ENCODE results near the gene FARP1.

FARP1 gene

DNA sequence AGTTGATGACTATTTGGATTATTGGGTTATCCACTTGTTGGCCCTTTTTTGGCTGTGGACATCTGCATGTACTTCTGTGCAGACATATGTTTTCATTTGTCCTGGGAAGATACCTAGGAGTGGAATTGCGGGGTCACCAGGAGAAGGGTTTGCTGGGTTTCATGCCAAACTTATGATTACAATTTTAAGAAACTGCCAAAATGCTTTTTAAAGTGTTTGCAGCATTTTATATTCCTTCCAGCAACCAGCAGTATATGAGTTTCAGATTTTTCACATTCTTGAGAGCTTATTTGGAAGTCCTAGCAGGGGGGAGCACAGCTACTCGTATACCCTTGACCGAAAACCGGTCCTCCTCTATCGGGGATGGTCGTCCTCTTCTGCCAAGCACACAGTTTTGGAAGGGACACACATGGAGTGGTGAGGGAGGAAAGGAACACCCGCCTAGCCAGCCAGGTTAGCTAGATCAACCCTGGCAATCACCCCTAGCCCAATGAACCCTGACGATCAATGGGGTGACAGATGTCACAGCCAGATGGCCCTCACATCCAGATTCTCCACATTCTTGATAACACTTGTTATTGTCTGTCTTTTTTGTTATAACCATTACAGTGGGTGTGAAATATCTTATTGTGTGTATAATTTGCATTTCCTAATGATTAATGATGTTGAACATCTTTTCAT lies 60.9 kb downstream of the FARP1 start:
- DNase-seq, result no peak

DNA sequence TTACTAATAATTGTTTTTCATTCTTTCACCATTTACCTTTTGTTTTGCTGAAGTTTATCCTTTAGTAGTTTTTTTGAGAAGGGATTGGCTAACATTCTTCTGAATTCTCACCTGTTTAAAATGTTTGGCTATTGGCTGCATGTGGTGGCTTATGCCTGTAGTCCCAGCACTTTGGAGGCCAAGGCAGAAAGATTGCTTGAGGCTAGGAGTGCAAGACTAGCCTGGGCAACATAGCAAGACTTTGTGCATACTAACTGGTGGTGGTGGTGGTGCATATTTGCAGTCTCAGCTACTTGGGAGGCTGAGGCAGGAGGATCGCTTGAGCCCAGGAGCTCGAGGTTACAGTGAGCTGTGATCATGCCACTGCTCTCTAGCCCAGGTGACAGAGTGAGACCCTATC lies 61.7 kb downstream of the FARP1 start:
- no peak for DNase-seq

DNA sequence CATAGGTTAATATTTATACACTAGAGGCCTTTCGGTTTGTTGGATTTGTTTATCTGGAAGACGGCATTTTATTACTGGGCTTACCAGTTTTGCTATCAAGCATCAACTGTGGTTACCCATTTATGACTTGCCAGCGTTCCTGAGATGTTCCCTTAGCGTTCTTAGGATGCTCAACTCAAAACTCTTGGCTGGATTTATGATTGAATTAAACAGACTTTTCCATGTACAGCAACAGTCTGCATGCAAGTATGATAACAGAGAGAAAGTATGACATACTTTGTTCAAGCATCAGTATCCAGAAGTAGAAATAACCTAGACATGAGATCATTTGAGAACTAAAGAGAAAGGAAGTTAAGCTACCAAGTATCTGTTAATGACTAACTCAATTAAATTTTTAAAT lies 64.1 kb downstream of the FARP1 start:
- no peak for DNase-seq

DNA sequence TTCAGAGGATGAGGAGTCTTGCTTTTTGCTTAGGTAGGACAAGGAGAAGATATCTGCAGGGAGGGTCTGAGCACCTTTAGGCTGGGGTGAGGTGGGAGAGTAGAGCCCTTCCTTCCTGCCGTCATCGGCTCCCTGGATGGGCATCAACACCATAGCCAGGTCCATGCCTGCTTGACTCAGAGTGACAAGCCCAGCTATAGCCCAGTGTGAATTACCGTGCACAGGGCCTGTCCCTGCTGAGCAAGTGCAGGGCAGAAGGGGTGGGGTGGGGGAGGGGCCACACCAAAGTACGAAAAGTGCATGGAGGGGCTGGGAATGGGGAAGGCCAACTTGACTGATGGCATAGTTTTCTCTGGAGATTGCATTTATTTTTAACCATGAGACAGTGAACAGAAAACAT lies 64.5 kb downstream of the FARP1 start:
- DNase-seq, result no peak

DNA sequence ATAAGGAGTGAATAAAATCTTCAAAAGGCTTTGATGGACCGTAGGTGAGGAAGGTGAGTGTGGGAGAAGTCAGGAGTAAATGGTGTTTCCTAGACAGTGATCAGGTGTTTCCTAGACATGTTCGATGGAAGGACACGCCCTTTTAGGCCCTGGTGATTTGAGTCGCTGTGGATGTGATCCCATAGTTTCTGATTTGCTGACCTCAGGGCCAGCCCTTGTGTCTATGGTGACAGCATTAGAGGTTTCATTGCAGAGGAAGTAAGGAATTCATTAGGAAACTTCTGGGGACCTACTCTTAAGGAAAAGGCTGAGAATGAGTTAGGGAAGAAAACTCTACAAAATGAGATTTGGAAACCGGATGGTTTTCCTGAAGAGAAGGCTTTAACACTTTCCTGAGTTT lies 65.7 kb downstream of the FARP1 start:
- no peak for DNase-seq

DNA sequence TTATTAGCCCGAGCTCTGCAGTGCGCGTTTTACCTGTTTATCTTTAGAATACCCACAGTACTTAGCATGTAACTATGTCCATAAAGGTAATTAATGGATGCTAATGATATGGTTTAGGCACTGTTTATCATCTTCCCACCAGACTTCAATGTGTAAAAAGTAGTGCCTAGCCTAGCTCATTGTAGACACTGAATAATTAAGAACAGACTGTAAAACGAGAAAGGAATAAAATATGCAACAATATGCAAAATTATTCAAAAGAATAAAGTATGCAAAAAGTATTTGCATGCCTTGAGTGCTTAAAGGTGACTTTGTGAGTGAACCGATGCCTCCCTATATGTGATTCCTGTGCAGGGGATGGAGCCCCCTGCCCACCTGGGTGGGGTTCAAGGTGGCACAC lies 69.9 kb downstream of the FARP1 start:
- DNase-seq, result no peak

DNA sequence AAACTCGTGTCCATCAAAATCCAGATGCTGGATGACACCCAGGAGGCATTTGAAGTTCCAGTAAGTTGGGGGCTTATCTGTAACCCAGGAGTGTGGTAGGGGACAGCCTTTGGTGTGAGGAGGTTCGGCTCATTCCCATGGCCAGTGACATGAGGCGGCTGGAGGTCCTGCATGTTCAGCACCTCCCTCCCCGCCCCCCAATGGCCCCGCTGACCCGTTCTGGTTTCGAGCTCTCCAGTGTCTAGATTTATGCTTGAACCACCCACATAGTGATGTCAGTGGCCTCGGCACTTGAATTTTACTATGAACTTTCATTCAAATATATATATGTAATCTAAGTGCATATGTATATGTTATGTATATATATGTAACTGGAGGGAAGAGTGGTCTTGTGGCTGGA lies 70.5 kb downstream of the FARP1 start:
- no peak for DNase-seq

DNA sequence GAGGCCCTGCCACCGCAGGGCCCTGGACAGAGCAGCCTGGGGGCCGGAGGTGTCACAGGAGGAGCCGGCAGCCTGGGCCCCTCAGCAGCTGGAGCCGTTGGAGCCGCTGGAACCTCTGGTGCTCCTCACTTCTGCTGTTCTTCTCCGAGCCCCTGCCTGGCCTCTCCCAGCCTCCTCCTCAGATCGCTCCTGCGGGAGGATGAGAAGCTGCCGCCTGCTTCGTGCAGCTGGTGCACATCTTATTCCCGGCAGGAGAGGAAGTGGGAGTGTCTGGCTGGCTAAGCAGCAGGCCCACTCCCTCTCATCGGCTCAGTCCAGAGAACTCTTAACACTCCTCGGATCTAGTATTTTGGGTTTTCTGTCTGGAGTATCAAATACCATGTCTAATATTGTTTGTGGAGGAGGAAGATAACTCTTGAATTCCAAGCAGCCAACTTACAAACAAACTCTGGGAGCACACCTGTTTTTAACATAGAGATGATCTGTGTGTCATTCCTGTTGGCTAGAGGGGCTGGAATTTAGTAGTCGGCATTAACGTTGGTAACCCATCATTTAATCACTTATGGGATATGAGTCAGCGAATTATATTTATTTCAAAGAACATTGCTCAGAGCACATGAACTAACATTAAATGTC lies 71.2 kb downstream of the FARP1 start:
- DNase-seq, result no peak

DNA sequence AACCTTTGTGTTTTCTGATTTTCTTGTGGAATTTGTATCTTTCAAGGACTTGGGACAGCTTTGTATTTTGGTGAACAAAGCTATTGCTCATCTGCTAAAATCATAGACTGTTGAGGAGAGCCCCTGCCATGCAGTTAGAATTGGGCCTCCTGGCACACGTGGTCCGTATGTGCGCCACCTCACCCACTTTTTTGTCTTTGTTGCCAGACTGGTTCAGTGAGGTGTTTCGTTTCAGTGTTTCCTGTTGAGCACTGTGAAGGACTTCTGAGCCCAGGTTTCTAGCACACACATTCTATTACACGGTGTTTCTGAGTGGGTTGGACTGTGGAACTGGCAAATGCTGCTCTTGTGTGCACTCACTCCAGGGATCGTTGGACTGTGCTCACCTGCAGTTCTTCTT lies 71.8 kb downstream of the FARP1 start:
- DNase-seq, result no peak

DNA sequence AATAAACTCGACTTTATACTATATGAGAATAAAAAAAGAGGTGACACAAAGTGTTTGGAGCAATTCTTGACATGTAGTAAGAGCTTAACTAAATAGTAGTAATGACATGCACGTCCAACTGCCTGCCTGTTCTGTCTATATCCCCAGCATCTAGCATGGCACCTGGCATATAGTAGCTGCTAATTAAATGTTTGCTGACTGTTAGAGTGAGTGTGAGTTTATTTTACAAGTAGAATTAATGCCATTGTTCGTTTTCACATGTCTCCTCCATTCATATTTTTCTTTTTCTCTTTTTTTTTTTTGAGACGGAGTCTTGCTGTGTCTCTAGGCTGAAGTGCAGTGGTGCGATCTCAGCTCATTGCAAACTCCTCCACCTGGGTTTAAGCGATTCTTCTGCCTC lies 72.6 kb downstream of the FARP1 start:
- no peak for DNase-seq

DNA sequence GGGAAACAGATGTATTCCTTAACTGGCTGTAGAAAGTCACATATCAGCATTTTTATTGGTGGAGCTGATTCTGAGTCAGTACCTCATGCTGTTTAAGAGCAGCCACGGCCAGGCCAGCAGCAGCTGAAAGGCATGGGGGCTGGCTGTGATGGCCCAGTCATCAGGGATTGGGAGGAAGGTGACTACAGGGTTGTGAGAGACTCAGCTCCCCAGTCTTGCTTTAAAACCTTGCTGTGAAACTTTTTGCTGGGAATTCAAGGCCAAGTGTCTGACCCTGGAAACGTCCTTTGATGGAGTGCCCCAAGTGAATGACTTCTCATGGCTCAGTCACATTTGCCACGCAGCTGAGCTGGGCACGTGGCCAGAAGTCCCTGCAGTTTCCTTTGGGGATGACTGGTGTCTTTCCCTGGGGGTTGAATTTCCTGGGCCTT lies 73.3 kb downstream of the FARP1 start:
- no peak for DNase-seq

DNA sequence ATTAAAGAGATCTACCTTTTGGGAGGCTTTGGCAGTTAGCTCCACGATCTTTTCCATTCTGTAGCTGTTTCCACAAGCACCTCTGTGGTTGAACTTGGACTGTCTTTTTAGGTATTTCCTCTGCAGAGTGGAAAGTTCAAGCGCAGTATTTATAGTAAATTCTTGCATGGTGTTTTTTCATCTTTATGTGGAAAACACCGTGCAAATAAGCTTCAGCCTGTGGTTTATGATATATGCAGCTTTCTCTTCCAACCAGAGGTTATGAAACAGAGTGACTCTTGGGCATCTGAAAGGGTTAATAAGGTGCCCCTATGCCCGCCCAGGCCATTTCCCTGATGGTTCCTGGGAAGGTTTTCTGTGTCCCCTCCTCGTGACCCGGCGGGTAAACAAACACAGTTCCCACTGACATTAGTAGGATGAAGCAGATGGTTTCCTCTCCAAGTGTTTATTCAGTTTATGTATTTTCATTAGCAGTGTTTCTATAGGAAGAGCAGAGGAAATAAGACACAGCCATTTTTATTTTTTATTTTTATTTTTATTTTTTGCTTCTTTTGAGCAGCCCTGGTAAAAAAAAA lies 73.9 kb downstream of the FARP1 start:
- DNase-seq, result no peak

DNA sequence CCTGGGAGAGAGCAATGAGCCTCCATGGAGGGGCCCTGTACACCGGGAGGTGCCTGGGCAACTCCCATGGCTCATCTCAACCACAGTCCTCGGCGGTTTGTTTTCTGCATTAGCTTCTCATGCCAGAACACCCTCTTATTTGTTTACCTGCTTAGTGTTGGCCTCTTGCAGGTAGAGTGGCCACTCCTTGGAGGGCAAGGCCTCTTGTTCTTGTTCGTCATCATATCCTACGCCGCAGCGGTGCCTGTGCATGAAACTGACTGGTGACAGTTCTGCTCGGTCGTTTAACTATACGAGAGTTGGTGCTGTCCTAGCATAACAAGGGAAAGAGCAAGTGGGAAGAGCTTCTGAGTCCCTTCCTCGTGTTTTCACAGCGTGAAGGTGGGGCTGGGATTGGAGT lies 74.7 kb downstream of the FARP1 start:
- no peak for DNase-seq

DNA sequence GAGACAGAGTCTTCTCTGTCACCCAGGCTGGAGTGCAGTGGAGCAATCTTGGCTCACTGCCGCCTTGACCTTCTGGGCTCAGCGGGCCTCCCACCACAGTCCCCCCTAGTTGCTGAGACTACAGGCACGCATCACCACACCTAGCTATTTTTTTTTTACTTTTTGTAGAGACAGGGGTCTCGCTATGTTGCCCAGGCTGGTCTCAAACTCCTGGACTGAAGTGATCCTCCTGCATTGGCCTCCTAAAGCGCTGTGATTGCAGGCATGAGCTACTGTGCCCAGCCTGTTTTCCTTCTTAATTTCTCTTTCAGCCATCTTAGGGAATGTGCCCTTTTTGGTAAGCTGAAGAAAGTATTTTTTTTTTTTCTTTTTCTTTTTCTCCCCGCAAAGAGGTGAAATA lies 76.8 kb downstream of the FARP1 start:
- DNase-seq, result no peak

DNA sequence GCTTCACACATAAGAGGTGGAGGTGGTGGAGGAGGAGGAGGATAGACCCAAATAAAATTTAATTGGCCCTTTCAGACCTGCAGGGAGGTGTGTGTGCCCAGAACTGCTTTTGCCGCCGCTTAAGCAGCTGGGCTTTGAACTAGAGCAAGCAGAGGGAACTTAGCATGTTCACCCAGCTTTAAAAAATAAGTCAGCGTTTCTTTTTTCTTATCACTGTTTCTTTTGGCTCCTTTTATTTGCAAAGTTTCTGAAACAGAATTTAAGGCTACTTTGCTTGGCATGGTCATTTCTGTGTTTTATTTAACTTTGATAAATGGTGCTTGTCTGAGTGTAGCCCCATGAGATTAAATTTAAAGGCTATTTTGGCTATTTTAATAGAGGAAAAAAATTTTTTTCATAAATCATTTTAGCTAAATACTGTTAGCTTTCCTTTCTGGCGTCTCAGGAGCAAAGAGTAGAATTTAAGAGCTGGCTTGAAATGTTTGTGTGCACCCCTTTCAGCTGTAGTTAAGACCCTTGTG lies 77.4 kb downstream of the FARP1 start:
- no peak for DNase-seq

DNA sequence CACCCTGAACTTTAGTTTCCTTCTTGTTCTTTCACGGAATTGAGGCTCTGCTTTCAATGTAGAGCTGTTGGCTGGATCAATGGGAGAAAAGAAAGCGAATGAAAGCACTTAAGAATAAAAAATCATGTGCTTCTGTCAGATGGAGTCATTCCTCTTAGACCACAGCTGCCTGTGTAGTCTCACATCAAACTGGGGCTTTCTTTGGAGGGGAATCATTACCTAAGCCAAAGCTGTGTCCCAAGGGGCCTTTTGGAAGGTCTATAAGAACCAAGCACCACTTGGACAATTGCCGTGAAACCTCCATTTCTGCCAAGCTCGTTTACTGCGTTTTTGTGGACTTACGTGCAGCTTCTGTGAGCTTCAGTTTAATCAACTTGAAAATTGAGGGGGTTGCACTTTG lies 78.3 kb downstream of the FARP1 start:
- no peak for DNase-seq

DNA sequence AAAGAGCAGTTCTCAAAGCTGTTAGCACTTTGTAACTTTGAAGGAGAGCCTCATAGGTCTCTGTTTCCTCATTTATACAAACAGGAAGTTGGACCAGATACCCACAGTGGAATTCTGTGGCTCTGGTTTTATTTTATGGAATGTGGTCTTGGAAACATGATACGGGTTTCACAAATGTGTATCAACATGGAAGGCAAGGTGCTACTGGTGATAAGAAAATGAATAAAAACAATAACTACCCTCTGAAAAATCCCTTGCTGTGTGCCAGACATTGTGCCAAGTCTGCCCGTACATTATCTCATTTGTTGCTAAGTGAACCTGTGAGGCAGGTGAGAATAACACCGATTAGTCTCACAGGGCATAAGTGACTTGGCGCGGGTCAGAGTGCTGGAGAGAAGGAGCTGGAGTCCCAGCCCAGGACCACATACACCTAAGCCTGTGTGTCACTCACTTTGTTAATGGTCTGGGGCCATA lies 79.2 kb downstream of the FARP1 start:
- DNase-seq, result no peak

DNA sequence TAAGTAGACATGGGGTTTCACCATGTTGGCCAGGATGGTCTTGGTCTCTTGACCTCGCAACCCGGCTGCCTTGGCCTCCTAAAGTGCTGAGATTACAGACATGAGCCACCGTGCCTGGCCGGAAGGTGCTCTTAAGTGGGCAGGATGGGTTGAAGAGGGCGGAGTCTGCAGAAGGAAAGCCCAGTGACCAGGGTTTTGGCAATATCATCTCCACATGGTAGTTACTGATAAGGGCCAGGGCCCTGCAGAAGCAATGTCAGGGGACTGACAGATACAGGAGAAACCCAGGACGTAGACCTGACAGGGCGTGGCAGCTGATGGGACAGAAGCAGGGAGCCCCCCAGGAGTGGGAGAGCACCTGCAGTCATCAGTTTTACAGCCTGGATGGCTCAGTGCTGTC lies 79.9 kb downstream of the FARP1 start:
- no peak for DNase-seq

DNA sequence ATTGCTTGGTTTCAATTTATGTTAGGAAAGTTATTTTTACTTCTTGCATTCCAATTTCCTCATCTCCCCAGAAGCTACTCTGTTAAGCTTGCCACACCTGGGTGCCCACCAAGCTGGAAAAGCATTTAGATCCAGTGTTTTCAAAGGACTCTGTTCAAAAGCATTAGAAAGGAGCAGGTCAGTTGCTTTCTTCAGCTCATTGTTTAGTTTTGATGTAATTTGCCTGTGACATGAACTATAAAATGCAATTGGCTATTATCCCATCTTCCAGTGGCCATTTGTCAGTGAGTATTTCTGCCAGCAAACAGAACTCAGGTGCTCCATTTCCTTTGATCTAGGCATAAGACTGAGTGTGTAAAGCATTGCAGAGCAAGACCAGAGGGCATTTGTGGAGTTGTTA lies 80.8 kb downstream of the FARP1 start:
- DNase-seq, result no peak

DNA sequence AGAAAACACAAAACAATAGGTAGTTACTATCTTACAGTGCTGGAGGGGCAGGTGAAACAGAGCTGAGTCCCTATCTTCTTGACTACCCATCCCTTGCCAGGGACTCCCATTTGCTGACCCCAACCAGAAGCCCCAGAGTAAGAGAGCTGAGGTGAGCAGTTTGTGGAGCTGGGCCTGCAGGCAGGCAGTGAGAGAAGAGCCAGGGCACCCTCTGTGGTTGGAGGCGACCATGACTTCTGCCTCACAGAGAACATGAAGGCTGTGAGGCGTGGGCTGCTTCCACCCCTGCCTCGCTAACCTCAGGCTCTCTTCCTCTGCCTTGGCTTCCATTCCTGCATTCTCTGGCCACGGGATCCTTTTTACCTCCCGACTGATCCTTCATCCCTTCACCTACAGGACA lies 81.7 kb downstream of the FARP1 start:
- no peak for DNase-seq

DNA sequence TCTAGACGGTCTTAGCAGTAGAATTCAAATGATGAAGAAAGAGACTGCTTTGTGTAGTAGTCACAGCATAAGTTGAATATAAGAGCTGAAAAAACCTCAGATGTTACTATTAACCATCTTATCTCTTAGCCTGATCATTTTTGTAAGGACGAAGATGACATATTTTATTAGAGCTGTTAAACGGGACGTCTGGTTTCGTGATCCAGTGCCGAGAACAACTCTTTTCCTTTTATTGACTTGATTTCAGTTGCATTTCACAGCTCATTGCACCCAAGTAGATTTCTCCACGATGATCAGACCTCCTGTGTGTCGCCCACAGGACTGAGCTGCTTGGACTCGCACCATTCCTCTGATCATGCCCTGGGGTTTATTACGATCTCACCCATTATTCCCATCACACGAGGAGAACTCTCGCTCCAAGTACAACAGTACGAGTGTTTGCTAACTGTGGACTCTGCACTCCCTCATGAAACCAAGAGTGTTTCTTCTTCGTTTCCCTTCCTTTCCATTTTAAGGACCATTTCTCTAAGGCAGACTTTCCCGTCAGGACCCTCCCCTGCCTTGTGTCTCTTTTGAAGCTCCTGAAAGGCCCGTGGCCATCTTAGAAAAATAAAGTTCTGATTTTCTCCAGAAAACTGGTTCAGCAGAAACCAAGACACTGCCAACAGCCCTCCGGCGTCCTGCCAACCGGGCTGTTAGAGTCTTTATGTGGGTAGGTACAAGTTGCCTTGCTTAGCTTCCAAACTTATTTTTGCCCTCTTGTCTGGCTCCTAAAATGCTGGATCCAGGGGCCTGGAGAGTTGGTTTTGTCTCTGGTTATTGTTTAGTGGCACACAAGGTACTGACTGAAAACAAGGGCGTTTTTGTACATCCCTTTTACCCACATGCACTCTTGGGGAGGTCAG lies 82.4 kb downstream of the FARP1 start:
- DNase-seq, result no peak

DNA sequence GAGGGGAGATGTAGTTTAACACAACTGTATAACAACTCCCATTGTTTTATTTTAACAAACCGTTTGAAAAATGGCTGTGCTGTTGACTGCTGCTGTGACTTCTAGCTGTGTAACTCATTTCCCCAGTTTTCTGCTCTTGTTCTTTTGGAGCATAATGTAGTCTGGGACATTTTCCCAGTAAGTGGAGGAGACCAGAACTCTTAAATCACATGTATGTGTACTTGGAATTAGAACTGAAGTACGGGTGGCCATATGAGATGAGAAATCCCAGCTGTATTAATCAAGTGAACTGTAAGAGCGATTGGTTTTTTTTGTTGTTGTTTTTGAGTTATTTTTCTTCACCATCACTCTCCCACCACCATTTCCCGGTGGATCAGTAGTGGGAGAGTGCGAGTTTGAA lies 83.6 kb downstream of the FARP1 start:
- DNase-seq, result no peak

DNA sequence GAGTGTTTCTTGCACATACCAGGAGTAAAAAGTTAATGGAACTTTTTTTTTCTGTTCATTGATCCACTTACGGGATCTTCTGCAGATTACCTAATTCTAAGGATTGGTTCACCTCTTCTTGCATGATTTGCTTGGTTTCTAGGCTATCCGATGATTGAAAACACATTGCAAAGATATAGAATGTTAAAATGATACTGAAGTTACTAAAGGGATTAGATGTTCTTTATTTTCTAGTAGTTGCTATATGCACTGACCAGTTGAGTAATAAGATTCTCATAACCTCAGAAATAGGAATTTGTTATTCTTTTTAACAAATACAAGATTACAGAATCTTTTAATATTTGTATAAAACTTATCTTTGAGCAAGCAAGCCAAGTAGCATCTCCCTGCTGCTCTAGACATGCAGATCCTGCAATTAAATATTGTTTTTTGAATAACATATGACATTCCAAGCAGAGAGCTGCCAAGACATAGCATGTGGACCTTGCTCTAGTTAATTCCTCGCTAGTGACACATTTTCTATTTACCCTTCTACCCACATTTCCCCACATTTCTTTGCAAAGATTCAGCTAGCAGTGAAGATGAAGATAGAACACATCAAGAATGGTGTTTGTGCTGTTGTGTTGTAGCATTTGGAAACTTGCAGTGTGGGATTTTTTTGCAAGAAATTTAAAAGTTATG lies 85.9 kb downstream of the FARP1 start:
- DNase-seq, result no peak
